HG03159 (cell line): ENCODE measurements around the gene ANO7.

Experiments
- ATAC-seq: cut with Tn5 transposase; IDR thresholded peaks from one replicate; pipeline ENCODE4 v1.9.1; 2021; ENCODE audit warnings: mild to moderate bottlenecking, moderate library complexity; ENCODE audit not compliant: unreplicated experiment

The ANO7 gene

DNA sequence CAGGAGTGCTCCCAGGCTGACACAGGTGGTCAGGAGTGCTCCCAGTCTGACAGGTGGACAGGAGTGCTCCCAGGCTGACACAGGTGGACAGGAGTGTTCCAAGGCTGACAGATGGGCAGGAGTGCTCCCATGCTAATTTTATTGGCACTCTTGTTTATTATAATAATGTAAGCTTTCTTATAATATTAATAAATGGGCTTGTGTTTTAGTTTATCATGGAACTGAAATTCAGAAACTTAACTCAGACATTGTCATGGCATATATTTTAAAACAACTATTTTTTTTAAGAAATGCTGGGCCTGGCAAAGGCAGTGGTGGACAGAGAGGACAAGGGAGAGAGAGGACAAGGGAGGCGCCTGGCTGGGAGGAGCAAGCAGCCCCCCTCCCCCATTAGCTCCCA is 18.7 kb downstream of the ANO7 start:
- ATAC-seq = no peak

DNA sequence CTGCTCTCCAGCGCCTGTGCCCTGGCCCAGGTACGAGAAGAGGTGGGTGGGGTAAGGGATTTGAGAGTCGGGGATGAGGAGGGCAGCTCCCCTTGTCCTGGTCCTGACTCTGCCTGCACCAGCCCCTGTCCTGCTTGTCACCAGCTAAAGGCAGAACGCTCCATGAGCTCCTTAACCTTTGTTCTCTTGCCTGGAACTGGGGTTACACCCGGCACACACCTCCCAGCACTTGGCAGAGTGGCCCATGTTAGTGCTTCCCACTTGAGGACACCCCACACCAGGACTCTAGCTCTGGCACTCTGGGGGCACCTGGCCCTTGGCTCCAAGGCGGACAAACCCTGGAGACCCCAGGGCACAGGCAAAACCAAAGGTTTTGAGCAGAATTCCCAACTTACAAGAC is 19.2 kb downstream of the ANO7 start:
- no peak for ATAC-seq

GRCh38 chr2:241208058-241208457 is 19.6 kb downstream of the ANO7 start:
- no peak for ATAC-seq

GRCh38 chr2:241209271-241209670 is 20.8 kb downstream of the ANO7 start:
- ATAC-seq = no peak

GRCh38 chr2:241211276-241211675 is 22.8 kb downstream of the ANO7 start:
- ATAC-seq = no peak

- no peak for ATAC-seq
These were observed 24.6 kb downstream of the ANO7 start for GRCh38 chr2:241213041-241213440.

DNA sequence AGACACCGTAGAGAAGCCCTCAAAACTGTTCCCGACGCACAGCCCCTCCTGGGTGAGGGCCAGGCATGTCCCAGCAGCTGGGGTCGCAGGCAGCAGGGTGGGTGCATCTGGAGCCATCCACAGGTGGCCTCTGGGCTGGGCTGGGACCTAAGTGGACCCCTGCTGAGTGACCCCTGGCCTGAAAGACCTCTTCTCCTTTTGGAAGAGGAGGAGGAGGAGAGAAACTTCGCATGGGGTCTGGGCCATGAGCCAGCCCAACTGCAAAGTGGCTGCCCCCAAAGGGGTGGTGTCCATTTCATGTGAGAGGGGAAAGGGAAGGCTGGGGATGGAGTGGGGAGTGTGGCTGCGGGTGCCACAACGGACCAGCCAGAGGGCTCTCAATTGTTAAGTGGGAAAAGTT is 25.1 kb downstream of the ANO7 start:
- no peak for ATAC-seq

DNA sequence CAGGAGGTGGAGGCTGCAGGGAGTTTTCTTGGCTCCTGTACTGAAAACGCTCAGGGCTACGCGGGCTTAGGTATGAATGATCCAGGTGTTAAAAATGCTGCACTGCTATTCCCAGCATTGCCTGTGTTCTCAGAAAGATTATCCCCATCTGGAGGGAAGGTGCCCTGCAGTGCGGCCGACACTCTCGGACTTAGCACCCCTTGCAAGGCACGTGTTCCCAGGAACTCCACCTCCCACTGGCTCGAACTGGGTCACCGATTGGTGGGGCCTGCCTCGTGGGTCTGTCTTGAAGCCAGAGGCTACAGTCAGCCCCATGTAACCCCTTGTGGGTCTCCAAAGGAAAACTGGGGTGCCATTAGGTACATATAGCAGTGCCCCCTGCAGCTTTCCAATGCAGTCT is 25.7 kb downstream of the ANO7 start:
- no peak for ATAC-seq

- no peak for ATAC-seq
These were observed 26.3 kb downstream of the ANO7 start for GRCh38 chr2:241214766-241215165.

GRCh38 chr2:241215421-241215820 is 26.9 kb downstream of the ANO7 start:
- no peak for ATAC-seq

GRCh38 chr2:241216211-241216761 is 27.8 kb downstream of the ANO7 start:
- ATAC-seq = no peak

DNA sequence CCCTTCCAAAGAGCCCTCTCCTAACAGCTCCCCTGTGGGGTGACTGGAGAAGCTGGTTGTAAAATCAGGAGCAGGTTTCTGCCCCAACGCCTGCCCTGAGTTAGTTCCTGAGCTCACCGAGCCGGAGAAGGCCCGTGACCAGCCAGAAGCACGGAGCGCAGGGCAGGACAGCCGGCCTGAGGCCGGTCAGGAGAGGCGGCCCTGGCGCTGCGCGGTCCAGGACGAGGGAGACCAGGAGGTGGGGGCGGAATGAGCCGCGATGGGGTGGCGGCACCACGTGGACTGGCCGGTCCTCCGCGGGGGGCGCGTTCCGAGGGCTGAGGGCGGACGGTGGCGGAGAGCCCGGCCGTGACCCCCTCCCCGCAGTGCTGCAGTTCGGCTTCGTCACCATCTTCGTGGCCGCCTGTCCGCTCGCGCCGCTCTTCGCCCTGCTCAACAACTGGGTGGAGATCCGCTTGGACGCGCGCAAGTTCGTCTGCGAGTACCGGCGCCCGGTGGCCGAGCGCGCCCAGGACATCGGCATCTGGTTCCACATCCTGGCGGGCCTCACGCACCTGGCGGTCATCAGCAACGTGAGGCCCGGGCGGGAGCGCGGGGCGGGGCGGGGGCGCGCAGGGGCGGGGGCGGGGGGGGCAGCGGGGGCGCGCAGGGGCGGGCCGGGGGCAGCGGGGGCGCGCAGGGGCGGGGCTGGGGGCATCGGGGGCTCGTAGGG is 29.0 kb downstream of the ANO7 start:
- peak; percentile 55 for ATAC-seq

DNA sequence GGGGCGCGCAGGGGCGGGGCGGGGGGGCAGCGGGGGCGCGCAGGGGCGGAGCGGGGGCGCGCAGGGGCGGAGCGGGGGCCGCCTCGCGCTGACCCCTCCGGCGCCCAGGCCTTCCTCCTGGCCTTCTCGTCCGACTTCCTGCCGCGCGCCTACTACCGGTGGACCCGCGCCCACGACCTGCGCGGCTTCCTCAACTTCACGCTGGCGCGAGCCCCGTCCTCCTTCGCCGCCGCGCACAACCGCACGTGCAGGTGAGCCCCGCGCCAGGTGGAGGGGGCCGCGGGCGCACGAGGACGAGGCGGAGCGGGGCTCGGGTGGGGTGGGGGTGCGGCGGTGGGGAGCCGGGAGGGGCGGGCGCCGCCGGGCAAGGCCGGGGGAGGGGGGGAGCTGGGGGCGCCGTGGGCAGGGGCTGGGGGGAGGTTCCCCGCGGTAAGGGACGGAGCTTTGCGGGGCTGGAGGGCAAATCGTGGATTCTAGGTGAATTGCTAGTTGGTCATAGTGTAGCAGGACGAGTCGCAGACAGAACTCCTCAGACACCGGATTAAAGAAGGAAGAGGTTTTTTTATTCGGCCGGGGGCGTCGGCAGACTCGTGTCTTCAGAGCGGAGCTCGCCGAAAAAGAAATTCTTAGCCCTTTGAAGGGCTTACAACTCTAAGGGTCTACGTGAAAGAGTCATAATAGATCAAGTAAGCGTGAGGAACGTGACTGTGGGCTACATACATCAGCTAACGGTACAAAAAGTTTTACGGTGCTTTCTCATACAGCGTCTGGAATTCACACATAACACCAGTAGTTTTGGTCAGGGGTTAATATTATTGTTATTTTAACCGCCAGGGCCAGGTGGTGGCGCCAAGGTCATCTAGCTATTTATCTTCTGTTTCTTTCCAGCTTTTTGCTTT is 29.9 kb downstream of the ANO7 start:
- no peak for ATAC-seq

- no peak for ATAC-seq
These were observed 30.5 kb downstream of the ANO7 start for GRCh38 chr2:241219030-241219382.

GRCh38 chr2:241219856-241220356 is 31.4 kb downstream of the ANO7 start:
- no peak for ATAC-seq

DNA sequence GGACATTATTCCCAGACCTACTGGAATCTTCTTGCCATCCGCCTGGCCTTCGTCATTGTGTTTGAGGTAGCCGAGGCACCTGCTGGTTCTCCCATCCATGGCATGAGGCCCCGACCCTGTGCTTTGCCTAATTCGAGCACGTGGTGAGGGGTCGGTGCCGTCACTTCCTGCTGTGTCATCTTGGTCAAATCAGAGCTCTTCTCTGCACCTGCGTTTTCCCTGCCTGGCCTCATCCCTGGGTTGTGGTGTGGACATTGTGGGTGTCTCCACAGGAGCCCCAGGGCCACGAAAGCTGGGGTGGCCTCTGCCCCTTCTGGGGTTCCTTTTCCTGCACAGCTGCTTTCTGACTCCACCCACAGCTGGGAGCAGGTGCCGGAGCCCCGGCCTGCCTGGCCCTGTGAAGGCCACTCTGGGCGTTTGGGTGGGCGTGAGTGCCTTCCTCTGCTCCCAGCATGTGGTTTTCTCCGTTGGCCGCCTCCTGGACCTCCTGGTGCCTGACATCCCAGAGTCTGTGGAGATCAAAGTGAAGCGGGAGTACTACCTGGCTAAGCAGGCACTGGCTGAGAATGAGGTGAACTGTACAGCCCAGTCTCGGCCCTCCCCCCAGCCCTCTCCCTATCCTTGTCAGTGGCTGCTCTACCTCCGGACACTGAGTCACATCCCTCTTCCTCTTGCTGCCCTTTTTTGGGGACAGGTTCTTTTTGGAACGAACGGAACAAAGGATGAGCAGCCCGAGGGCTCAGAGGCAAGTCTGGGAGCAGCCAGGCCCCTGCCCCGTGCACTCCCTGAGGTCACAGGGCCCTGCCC is 34.9 kb downstream of the ANO7 start:
- no peak for ATAC-seq

GRCh38 chr2:241224018-241224850 is 35.8 kb downstream of the ANO7 start:
- no peak for ATAC-seq

DNA sequence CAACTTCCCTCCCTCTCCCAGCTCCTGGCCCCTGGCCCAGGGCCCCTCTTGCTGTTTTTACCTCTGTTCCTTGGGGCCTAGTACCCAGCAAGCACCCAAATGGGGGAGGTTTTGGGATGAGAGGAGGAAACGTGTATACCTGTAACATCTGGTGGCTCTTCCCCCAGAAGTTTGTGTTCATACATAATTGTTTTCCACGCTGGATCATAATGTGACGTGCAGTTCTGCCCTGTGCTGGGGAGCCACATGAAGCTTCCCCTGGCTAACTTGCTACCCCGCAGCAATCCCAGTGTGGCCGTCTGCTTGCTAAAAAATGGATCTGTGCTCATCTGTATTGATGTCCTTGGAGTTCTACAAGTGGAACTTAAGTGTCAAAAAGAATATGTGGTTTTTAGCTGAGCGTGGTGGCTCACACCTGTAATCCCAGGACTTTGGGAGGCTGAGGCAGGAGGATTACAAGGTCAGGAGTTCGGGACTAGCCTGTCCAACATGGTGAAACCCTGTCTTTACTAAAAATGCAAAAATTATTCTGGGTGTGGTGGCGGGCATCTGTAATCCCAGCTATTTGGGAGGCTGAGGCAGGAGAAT is 36.5 kb downstream of the ANO7 start:
- no peak for ATAC-seq

DNA sequence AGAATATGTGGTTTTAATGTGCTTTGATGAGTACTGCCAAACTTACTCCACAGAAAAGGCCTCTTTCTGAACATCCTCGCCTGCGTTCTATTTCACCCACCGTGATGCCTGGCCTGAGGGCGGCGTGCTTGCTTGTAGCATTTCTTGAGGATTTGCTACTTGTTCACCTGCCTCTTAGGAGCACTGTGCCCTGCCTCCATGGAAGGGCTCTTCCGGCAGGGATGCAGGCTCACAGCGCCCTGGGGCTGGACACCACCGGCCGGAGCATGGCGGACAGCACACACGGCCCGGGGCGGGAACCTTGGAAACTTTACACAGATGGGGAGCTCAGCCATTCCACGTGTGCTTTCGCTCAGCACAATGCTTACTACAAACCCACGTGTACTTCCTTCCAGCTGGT is 37.1 kb downstream of the ANO7 start:
- no peak for ATAC-seq

- no peak for ATAC-seq
These were observed 37.5 kb downstream of the ANO7 start for GRCh38 chr2:241225983-241226382.
